A549 treated with CORT108297 at 1 μM for 4 hours (cell line): ENCODE data around the gene RNF43. TPM values are rescaled to one million over a fixed set of nuclear protein-coding genes. Genes with fewer than 3 reads are reported as not detected.

ENCODE experiments used
- total RNA-seq: library from RNA; stranded (reverse); fragments of 200-300 nt; extraction: Qiagen RNA extraction; gene quantifications from 5 replicates; pipeline ENCODE4 v1.2.3, GENCODE V29; 2022

RNF43 gene
- total RNA-seq, result 0.17 to 0.44 TPM (median 0.24 TPM) in 5 replicates

DNA sequence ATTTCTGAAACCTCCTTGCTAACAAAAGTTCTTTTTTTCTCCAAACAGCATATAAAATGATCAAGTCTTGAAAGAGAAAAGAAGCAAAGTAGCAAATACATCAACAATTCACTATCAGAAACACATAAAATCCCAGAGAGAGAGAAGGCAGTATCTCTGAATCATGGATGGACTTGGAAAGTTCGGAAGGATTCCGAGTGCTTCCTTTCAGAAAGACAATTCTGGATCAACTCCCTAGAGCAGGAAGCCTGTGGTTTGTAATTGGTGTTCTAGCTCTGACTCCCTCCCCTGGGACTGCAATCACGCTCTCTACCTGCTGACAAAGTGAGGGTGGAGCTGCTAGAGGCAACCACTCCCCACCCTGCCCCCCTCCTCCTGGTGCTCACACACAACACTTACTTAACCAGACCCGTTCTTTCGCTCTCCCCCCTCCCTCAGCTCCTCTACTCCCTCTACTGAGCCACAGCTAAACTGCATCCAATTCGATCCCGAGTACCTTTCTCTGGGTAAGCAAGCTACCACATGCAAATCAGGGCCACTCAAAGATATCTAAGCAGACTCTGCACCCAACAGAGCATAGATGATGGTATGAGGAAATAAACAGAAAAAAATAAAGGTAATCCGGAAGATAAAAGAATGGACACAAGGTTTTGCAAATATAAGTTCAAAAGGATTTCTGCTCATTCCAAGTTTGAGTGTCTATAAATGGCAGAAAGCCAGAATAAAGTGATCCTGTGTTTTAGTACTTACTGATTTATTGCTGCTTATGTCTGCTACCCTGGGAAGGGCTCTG is at the start of gene RNF43:
TSS of gene RNF43 (minus strand) at position 235 of the 793 bp plus-strand sequence. CDS start 1,957 bp downstream, outside the sequence.

Other genes starting within 250 kb of the RNF43 start
- gene EPX, start 224.8 kb downstream of the RNF43 start, total RNA-seq, result 0.03 TPM in 1 of 5 replicates, not detected in the others
- 10.5 to 12.8 TPM (median 11.7 TPM) in 5 replicates for gene MKS1, start 198.3 kb downstream of the RNF43 start, total RNA-seq
- not detected in 5 replicates for gene LPO, start 178.9 kb downstream of the RNF43 start, total RNA-seq
- gene MPO, start 136.6 kb downstream of the RNF43 start, total RNA-seq, result not detected in 5 replicates
- gene TSPOAP1, start 88.7 kb downstream of the RNF43 start, total RNA-seq, result not detected in 5 replicates
- gene SUPT4H1, start 65.3 kb downstream of the RNF43 start, total RNA-seq, result 107 to 181 TPM (median 150 TPM) in 5 replicates
- not detected in 5 replicates for gene HSF5, start 70.9 kb upstream of the RNF43 start, total RNA-seq
- gene MTMR4, start 97.1 kb upstream of the RNF43 start, total RNA-seq, result 6.0 to 10.4 TPM (median 9.1 TPM) in 5 replicates